Esophagus muscularis mucosa (tissue), 4 donors: ENCODE results near the gene IGFBP7. TPM values are rescaled to one million over a fixed set of nuclear protein-coding genes. Genes with fewer than 3 reads are reported as not detected.
A peak's percentile ranks its signal among the peaks of the same experiment; 100 is the strongest.
"Not testable (repeated sequence)": the region's sequence is repeated elsewhere in the genome, so short reads cannot be mapped to it uniquely, and the experiment has no call there.

Experiments used
- DNase-seq: peaks from one replicate; pipeline ENCODE4 v3.0.0-alpha.2; 2017; ENCODE audit errors: extremely low spot score
- H3K27ac ChIP-seq, 4 donors: fragments of 200-600 bp; sonication (generic); replicated peaks in 1 of 4; 1 replicate in 3 of 4; 2 replicates in 1 of 4; pipeline ENCODE4 v1.5.1; 2016 to 2019; ENCODE audit warnings: mild to moderate bottlenecking in 1 of 4
- H3K27me3 ChIP-seq, 4 donors: fragments of 200-600 bp; sonication (generic); one replicate each; pipeline versions ENCODE4 v1.5.1 to v1.6.0; 2016 to 2019
- H3K36me3 ChIP-seq, 4 donors: fragments of 200-600 bp; sonication (generic); one replicate each; pipeline ENCODE4 v1.5.1; 2016 to 2019
- H3K4me1 ChIP-seq, 4 donors: fragments of 200-600 bp; sonication (generic); one replicate each; pipeline ENCODE4 v1.5.1; 2016 to 2019
- H3K4me3 ChIP-seq, 4 donors: fragments of 200-600 bp; sonication (generic); 1 replicate in 2 of 4; 2 replicates in 2 of 4; pipeline ENCODE4 v1.5.1; 2016 to 2019; ENCODE audit warnings: mild to moderate bottlenecking in 4 of 4, moderate library complexity in 1 of 4
- H3K9me3 ChIP-seq, 4 donors: fragments of 200-600 bp; sonication (generic); 1 replicate in 3 of 4; 2 replicates in 1 of 4; pipeline ENCODE4 v1.5.1; 2016 to 2019
- EP300 ChIP-seq: sonication (generic); formaldehyde crosslinking; IDR thresholded peaks from one replicate; pipeline ENCODE4 v1.6.1; 2017; ENCODE audit warnings: antibody characterized with exemption
- POLR2A ChIP-seq: fragments of 450-650 bp; IDR thresholded peaks from one replicate; pipeline ENCODE4 v1.6.1; 2017; ENCODE audit warnings: antibody characterized with exemption, moderate library complexity, mild to moderate bottlenecking, low read depth
- POLR2AphosphoS5 ChIP-seq, 2 donors: sonication (generic); formaldehyde crosslinking; IDR thresholded peaks; one replicate each; pipeline ENCODE4 v1.6.1; 2017; ENCODE audit warnings: antibody characterized with exemption in 2 of 2
- WGBS: methylation state at CpG from one replicate; pipeline ENCODE4 v1.1.5; 2018; 5-methylcytosine and 5-hydroxymethylcytosine counted together
- intact Hi-C: fragments of 100-400 bp; cut with DNase I; formaldehyde crosslinking; loops from one replicate; pipeline ENCODE4 v1.15.1; 2023
- total RNA-seq, 4 donors: library from RNA; depleted of rRNA; stranded (reverse); fragments of >200 nt; gene quantifications; one replicate each; pipeline versions ENCODE4 v1.1.0 to v1.2.1, GENCODE V29; 2016
- TF ChIP-seq, protein P1 (sequence below), 3 experiments: fragments of 200-600 bp in 2 of 3; fragments of 450-650 bp in 1 of 3; sonication (generic) in 2 of 3; IDR thresholded peaks; one replicate each; pipeline ENCODE4 v1.5.1; 2017 to 2019; ENCODE audit warnings: antibody characterized with exemption in 3 of 3, mild to moderate bottlenecking in 2 of 3, moderate library complexity in 1 of 3

The IGFBP7 gene
- total RNA-seq, 4 donors from 2014 or later, result 712 to 1,070 (median 762) TPM

DNA sequence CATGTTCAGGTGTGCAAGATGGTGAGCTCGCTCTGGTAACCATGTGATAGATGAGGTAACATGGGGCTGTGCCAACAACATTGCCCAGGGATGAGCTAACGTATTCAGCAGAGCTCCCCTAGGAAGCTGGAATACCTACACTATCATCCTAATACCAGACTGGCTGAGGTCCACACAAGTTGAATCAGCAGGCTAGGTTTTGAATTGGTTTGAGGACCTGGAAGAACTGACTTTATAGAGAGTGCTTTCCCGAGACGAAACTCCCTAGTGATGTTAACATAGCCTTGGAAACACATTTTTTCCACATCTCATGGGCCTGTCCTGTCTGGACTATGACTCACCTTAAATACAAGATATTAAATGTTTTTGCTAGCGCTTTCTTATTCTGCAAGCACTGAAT is 56.7 kb downstream of the IGFBP7 start:
- intact Hi-C loops, result no loop called here
- TF ChIP-seq EP300, result no peak
- TF ChIP-seq, protein P1, sequence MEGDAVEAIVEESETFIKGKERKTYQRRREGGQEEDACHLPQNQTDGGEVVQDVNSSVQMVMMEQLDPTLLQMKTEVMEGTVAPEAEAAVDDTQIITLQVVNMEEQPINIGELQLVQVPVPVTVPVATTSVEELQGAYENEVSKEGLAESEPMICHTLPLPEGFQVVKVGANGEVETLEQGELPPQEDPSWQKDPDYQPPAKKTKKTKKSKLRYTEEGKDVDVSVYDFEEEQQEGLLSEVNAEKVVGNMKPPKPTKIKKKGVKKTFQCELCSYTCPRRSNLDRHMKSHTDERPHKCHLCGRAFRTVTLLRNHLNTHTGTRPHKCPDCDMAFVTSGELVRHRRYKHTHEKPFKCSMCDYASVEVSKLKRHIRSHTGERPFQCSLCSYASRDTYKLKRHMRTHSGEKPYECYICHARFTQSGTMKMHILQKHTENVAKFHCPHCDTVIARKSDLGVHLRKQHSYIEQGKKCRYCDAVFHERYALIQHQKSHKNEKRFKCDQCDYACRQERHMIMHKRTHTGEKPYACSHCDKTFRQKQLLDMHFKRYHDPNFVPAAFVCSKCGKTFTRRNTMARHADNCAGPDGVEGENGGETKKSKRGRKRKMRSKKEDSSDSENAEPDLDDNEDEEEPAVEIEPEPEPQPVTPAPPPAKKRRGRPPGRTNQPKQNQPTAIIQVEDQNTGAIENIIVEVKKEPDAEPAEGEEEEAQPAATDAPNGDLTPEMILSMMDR (IDR thresholded peaks at IDR 0.05), result no peak
- no peak for TF ChIP-seq POLR2A
- no peak for TF ChIP-seq POLR2AphosphoS5 (IDR thresholded peaks at IDR 0.05)
- DNase-seq, result no peak
- 30% methylated on average over 3 of the region's 5 CpGs for WGBS
- H3K27ac ChIP-seq, result peak overlapping the region in 2 of 4 donors; percentile 57 to 58
- H3K9me3 ChIP-seq, result no peaks in the 10 kb centered on the region
- no peaks in the 10 kb centered on the region for H3K27me3 ChIP-seq
- no peaks in the 10 kb centered on the region for H3K36me3 ChIP-seq
- H3K4me3 ChIP-seq, result no peak overlapping the region
- H3K4me1 ChIP-seq, result peaks cover 63 to 86% (median 74%) of the 10 kb centered on the region in 4 donors

DNA sequence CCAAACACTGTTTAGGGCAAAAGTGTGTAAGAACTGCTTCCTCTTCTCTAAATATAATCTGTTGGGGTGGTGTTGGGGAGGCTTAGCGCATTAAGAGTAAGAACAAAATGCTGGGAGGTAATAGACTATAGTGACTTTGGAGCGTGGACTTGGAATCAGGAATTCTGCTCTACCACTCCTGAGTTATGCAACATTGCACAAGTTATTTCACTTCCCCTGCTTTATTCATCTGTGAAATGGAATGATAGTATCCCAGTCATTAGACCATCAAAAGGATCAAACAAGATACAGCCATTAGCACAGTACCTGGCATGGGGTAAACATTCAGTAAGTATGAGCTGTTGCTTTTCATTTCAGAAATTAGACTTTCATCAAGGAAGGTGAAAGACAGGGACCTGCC is 58.7 kb downstream of the IGFBP7 start:
- TF ChIP-seq EP300, result no peak
- no peak for TF ChIP-seq POLR2A
- no peak for TF ChIP-seq POLR2AphosphoS5 (IDR thresholded peaks at IDR 0.05)
- TF ChIP-seq, protein P1 (IDR thresholded peaks at IDR 0.05), result no peak
- WGBS, result 71% methylated on average over 2 of the region's 2 CpGs
- H3K27ac ChIP-seq, result peak overlapping the region in 2 of 4 donors; percentile 20 to 23
- H3K4me1 ChIP-seq, result peaks cover 56 to 73% (median 70%) of the 10 kb centered on the region in 4 donors
- H3K36me3 ChIP-seq, result no peaks in the 10 kb centered on the region
- no peaks in the 10 kb centered on the region for H3K9me3 ChIP-seq
- no peak overlapping the region for H3K4me3 ChIP-seq
- no peak for DNase-seq
- H3K27me3 ChIP-seq, result no peaks in the 10 kb centered on the region
- intact Hi-C loops, result no loop called here

GRCh38 chr4:57051095-57051494 is 59.1 kb downstream of the IGFBP7 start:
- Histone ChIP-seq H3K9me3 (no peaks in the 10 kb centered on the region), H3K27me3 (no peaks in the 10 kb centered on the region), H3K4me3 (no peak overlapping the region), H3K36me3 (no peaks in the 10 kb centered on the region), H3K27ac (peak overlapping the region in 2 of 4 donors; percentile 20 to 23), H3K4me1 (peaks cover 56 to 73% (median 70%) of the 10 kb centered on the region in 4 donors)
- no peak for TF ChIP-seq POLR2A
- TF ChIP-seq POLR2AphosphoS5 (IDR thresholded peaks at IDR 0.05), result no peak
- TF ChIP-seq, protein P1 (IDR thresholded peaks at IDR 0.05), result no peak
- TF ChIP-seq EP300, result no peak
- intact Hi-C loops, result no loop called here
- WGBS, result 56% methylated on average over 3 of the region's 3 CpGs
- no peak for DNase-seq

DNA sequence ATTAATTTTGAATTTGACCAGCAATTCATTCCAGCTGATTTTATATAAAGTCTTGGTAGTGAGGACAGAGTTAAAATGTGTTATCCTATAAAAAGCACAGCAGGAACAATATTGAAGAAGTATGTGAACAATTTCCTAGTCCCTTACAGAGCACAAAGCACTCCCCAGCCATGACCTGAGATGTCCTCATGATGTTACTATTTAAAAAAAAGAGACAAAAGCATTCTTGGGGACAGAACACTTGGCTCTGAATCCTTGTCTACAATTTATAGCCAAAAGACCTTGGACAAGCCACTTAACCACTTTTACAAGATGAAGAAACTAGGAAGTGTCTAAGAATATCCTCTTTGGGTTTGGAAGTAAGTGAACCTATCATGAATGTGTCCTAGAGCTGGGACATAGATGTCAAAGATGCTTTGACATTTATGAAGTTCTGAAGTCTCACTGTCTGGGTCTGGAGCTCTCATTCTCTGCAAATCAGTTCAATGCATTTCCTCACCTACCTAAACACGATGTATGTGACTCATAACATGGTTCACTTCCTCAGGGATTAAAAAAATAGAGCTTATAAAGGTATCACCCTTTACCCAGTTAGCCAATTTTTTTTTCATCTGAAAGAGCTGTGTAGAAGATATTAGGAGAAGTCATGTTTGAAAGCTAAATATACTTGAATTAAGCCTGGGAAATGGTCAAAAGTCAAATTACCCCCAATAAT is 61.4 kb downstream of the IGFBP7 start:
- peak; percentile 14 for DNase-seq
- no peak for TF ChIP-seq EP300
- TF ChIP-seq, protein P1 (IDR thresholded peaks at IDR 0.05), result no peak
- no peak for TF ChIP-seq POLR2AphosphoS5 (IDR thresholded peaks at IDR 0.05)
- TF ChIP-seq POLR2A, result no peak
- Histone ChIP-seq H3K9me3 (no peaks in the 10 kb centered on the region), H3K27ac (peak overlapping the region; percentile 24 to 44 (median 34)), H3K4me1 (peaks cover 72 to 85% (median 79%) of the 10 kb centered on the region in 4 donors), H3K27me3 (no peaks in the 10 kb centered on the region), H3K4me3 (no peak overlapping the region), H3K36me3 (no peaks in the 10 kb centered on the region)
- intact Hi-C loops, result no loop called here
- 7% methylated on average over 1 of the region's 1 CpG for WGBS

DNA sequence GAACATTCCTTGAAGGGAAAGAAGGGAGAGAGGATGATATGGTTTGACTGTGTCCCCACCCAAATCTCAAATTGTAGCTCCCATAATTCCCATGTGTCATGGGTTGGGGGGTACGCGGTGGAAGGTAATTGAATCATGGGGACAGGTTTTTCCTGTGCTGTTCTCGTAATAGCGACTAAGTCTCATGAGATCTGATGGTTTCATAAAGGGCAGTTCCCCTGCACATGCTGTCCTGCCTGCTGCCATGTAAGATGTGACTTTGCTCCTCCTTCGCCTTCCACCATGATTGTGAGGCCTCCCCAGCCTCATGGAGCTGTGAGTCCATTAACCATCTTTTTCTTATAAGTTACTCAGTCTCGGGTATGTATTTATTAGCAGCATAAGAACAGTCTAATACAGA is 63.1 kb downstream of the IGFBP7 start:
- 98% methylated on average over 6 of the region's 6 CpGs for WGBS
- H3K36me3 ChIP-seq, H3K27me3 ChIP-seq, intact Hi-C loops, H3K4me3 ChIP-seq, H3K9me3 ChIP-seq: not testable (repeated sequence)
- H3K27ac ChIP-seq, result peak overlapping the region in 1 of 4 donors; percentile 16
- H3K4me1 ChIP-seq, result peaks cover 76 to 91% (median 85%) of the 10 kb centered on the region in 4 donors
- DNase-seq, result peak; percentile 70
